Hepatocyte (in vitro differentiated cells): ENCODE measurements around the gene UGT1A1.

Experiments
- EZH2 ChIP-seq: fragments of 200-600 bp; sonication (generic); IDR thresholded peaks from 2 replicates; pipeline ENCODE4 v1.6.1; 2016; ENCODE audit warnings: antibody characterized with exemption, mild to moderate bottlenecking, borderline replicate concordance
- EZH2phosphoT487 ChIP-seq: fragments of 200-600 bp; sonication (generic); IDR thresholded peaks from one replicate; pipeline ENCODE4 v1.6.1; 2018; ENCODE audit warnings: antibody characterized with exemption, mild to moderate bottlenecking, low read depth, moderate library complexity; ENCODE audit not compliant: unreplicated experiment, severe bottlenecking
- TF ChIP-seq, protein P1 (sequence below): fragments of 200-600 bp; sonication (generic); IDR thresholded peaks from 2 replicates; pipeline ENCODE4 v1.5.1; 2016; ENCODE audit warnings: antibody characterized with exemption, mild to moderate bottlenecking; ENCODE audit not compliant: poor library complexity

DNA sequence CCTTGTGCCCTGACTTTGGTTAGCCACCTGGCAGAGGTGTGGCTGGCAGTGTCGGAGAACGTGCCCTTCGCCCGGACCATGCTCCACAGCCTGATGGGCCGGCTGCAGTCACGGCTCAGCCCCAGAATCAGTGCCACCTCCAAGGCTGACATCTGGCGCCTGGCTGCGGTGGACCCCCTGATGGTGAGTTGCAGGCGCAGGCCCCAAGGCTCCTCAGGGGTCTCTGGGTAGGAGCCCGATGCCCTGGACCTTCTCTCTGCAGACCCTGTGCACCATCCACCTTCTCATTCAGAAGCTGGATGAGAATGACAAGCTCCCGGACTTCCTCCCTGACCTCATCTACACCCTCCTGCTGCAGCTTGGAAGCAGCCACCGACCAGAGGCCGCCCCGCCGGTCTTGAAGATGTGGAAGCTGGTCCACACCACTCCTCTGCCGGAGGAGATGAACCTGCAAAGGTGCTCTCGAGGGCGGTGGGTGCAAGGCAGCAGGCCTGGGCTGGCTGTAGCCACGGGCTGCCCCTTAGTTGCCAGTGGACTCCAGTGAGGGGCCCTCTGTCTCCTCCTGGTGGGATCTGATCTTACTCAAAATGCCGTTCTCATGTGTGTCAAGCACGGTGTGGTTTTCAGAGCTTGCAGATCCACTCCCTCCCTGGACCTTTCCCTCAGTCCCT lies 62.2 kb downstream of the UGT1A1 start:
- TF ChIP-seq, protein P1, sequence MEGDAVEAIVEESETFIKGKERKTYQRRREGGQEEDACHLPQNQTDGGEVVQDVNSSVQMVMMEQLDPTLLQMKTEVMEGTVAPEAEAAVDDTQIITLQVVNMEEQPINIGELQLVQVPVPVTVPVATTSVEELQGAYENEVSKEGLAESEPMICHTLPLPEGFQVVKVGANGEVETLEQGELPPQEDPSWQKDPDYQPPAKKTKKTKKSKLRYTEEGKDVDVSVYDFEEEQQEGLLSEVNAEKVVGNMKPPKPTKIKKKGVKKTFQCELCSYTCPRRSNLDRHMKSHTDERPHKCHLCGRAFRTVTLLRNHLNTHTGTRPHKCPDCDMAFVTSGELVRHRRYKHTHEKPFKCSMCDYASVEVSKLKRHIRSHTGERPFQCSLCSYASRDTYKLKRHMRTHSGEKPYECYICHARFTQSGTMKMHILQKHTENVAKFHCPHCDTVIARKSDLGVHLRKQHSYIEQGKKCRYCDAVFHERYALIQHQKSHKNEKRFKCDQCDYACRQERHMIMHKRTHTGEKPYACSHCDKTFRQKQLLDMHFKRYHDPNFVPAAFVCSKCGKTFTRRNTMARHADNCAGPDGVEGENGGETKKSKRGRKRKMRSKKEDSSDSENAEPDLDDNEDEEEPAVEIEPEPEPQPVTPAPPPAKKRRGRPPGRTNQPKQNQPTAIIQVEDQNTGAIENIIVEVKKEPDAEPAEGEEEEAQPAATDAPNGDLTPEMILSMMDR = no peak
- TF ChIP-seq EZH2 (no peak), EZH2phosphoT487 (no peak)
